Astrocyte of the cerebellum (primary cell): Measurements from ENCODE around the gene DEAF1.

Source experiments
- DNase-seq: peaks from one replicate; pipeline ENCODE4 v3.0.0-alpha.2; 2011; ENCODE audit warnings: low read depth
- H3K4me3 ChIP-seq: 2 replicates; pipeline ENCODE4 v1.5.1; 2011; ENCODE audit warnings: mild to moderate bottlenecking, low read depth, low read length, moderate library complexity
- CTCF ChIP-seq: IDR thresholded peaks from 2 replicates; pipeline ENCODE4 v1.5.1; 2012; ENCODE audit warnings: low read length, low read depth, moderate library complexity, mild to moderate bottlenecking; ENCODE audit errors: missing control alignments
- in situ Hi-C: cut with HindIII; loops from 2 replicates; pipeline ENCODE4 v1.10.0; 2017; ENCODE audit warnings: low sequenced_read_pairs

Gene DEAF1

GRCh38 chr11:617912-618682 lies 76.9 kb downstream of the DEAF1 start:
- H3K4me3 ChIP-seq, result no peak overlapping the region
- in situ Hi-C loops, result no loop called here
- no peak for DNase-seq
- TF ChIP-seq CTCF, result no peak

GRCh38 chr11:617199-617911 lies 77.7 kb downstream of the DEAF1 start:
- H3K4me3 ChIP-seq, result no peak overlapping the region
- no peak for TF ChIP-seq CTCF
- no peak for DNase-seq
- in situ Hi-C loops, result no loop called here

DNA sequence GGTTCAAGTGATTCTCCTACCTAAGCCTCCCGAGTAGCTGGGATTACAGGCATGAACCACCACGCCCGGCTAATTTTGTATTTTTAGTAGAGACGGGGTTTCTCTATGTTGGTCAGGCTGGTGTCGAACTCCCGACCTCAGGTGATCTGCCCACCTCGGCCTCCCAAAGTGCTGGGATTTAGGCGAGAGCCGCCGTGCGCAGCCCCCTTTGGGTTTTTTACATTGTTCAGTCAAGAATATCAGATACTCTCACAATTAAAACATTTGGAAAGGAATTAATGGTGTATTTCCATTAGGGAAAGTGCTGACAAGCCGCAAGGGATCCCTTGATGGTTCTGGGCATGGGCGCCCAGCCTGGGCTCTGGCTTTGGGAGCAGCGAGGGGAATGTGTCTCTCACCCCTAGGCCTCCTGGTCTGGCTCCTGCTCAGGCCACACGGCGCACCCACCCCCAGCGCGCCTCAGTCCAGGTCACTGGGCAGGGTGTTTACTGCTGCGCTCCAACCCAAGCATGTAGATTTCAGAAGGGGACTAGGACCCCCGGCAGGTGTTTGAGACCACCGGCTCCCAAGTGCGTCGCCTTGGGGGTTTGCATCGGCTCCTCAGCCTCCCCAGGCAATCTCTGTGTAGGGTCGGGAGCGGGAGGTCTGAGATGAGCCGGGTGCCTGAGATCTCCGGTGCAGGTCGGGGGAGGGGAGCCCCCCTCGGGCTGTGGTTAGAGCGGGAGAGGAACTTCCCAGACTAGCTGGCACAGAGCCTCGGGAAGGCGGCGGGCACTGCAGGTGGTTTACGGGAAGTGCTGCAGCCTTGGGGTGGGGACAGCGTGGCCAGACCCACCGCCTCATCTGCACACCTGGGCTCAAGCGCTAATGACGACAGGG lies 78.5 kb downstream of the DEAF1 start:
- no peak for TF ChIP-seq CTCF
- in situ Hi-C loops, result no loop called here
- DNase-seq, result no peak
- no peak overlapping the region for H3K4me3 ChIP-seq

GRCh38 chr11:615504-616319 lies 79.3 kb downstream of the DEAF1 start, which contains the start of gene IRF7:
Gene IRF7, minus strand, starts transcription at chr11:615950. Its CDS starts 586 bp downstream, at chr11:615364.
- peak within 1 kb of the TSS; percentile 56 for H3K4me3 ChIP-seq
- in situ Hi-C loops, result no loop called here
- no peak for TF ChIP-seq CTCF
- DNase-seq, result peak; percentile 68

- TF ChIP-seq CTCF, result no peak
- in situ Hi-C loops, result no loop called here
- H3K4me3 ChIP-seq, result peak overlapping the region; percentile 56
- peak; percentile 8 for DNase-seq
These were observed 80.2 kb downstream of the DEAF1 start for GRCh38 chr11:614623-615503.
